GM19372 (cell line): ENCODE results near the gene STRN.
"Not testable (repeated sequence)": the region's sequence is repeated elsewhere in the genome, so short reads cannot be mapped to it uniquely, and the experiment has no call there.

Experiments
- ATAC-seq: cut with Tn5 transposase; IDR thresholded peaks from one replicate; pipeline ENCODE4 v1.9.1; 2021; ENCODE audit warnings: mild to moderate bottlenecking, low read depth, moderate library complexity; ENCODE audit not compliant: unreplicated experiment

The STRN gene, protein sequence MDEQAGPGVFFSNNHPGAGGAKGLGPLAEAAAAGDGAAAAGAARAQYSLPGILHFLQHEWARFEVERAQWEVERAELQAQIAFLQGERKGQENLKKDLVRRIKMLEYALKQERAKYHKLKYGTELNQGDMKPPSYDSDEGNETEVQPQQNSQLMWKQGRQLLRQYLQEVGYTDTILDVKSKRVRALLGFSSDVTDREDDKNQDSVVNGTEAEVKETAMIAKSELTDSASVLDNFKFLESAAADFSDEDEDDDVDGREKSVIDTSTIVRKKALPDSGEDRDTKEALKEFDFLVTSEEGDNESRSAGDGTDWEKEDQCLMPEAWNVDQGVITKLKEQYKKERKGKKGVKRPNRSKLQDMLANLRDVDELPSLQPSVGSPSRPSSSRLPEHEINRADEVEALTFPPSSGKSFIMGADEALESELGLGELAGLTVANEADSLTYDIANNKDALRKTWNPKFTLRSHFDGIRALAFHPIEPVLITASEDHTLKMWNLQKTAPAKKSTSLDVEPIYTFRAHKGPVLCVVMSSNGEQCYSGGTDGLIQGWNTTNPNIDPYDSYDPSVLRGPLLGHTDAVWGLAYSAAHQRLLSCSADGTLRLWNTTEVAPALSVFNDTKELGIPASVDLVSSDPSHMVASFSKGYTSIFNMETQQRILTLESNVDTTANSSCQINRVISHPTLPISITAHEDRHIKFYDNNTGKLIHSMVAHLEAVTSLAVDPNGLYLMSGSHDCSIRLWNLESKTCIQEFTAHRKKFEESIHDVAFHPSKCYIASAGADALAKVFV

DNA sequence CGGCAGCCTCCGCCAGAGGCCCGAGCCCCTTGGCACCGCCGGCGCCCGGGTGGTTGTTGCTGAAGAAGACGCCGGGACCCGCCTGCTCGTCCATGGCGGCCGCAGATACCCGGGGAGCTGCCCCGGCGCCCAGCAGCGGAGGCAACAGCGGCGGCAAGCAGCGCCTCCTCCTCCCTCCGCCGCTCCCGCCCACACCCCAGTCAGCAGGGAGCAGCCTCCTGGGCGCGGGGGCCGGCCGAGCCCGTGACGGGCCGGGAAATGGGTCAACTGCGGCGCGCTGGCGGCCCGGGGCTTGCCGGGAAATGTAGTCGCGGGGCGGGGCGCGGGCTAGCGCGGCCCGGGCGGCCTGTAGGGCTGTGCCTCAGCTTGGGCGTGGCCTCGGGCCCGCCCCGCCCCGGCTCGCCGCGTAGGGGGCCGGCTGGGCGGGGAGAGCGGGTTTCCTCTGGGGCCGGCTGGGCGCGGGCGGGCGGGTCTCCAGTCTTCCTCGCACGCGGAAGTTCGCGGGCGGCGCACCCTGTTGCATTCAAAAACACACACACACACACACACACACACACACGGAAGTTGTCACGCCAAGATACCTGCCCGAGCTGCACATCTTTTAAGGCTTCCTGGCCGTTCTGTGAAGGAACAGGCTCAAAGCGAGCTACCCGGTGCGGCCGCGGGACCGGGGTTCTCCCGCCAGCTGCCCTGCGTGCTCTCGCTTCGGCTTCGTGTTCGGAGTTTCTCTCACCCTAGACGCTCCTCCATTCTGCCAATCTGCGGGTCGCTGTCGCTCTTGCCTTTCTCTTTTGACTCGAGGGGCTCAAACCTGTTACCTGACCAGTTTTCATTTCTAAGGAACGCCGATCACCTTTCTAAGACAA is at the start of gene STRN:
STRN (minus strand) TSS at position 167 of the 866 bp plus-strand sequence; CDS start at position 94, 73 bp downstream.
- ATAC-seq, result peak; percentile 91

DNA sequence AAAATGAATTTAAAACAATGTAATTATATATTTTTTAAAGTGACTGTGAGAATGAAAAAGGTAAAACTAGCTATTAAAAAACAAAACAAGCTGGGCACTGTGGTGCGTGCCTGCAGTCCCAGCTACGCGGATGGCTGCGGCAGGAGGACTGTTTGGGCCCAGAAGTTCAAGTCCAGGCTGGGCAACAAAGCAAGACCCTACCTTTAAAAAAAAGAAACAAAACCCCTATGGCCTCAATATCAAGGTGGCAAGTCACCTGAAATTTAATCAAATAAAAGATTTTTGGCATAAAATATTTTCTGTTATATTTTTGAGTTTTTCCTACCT is 46.9 kb upstream of the STRN start:
- ATAC-seq, result peak; percentile 19

DNA sequence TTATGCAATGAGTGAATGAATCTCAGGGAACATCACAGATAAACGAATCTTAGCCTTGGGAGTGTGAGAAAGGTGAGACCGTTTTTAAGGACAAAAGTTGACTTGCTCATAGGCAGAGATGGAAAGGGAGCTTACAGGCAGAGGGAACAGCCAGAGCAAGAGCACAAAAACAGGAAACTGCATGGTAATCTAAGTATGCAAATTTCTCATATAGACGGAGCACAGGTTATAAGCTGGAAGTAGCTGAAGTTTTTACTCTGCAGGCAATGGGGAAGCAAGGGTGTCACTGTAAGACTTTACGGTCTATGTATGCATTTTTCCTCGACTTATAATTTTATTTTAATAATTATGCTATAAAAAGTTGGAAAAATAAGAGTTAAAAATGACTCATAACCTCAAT is 44.8 kb upstream of the STRN start:
- ATAC-seq, result no peak

DNA sequence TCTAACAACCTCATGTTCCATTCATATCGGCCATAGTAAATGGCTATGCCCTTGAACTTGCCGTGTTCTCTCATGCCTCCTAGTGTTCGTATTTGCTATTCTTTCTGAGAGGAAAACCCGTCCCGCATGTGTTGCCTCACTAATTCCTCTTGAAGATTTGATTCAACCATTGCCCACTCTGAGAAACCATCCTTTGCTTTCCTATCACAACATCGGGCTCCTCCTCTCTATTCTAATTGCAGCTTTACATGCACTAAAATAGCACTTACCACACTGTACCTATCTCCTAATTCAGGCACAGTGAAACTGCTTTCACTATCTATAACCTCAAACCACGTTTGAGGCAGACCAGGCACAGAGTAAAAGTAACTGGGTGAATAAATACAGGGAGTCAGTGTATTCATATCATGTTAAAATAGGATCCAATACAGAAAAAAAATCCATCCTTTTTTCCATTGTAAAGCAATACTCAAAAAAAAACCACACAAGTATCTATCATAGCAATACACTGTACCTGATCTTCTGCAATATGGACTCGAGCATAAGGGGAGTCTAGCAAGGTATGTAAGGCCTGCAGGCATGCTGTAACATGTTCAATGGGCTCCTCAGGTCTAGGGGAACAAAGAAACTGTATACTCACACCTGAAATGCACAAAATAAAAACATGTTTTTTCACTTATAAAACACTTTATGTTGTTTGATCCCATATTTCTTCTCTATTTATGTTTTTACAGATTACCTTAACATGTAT is 39.0 kb upstream of the STRN start:
- peak; percentile 99 for ATAC-seq

DNA sequence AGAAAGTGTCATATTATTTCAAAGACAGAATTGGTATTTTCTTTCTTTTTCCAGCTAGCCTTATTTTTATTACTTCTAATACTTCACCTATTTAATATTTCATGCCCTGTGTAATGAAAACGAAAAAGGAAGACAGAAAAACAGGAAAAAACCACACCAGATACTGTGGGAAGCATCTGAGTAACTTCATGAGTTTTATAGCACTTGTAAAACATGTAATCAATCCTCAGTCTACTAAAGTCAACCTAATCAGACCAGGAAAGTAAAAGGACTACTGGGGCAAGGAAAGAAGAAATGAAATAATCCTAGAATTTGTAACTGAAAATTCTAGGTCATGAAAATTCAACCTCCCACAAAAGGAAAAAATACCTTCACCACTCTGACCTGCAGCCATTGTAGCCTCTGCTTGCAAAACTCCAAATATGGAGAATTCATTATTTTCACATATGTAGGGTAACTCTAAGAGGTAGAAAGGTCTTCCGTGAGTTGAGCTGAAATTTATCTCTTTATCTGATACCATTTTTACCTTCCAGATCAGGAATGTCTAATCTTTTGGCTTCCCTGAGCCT is 34.7 kb upstream of the STRN start:
- no peak for ATAC-seq

DNA sequence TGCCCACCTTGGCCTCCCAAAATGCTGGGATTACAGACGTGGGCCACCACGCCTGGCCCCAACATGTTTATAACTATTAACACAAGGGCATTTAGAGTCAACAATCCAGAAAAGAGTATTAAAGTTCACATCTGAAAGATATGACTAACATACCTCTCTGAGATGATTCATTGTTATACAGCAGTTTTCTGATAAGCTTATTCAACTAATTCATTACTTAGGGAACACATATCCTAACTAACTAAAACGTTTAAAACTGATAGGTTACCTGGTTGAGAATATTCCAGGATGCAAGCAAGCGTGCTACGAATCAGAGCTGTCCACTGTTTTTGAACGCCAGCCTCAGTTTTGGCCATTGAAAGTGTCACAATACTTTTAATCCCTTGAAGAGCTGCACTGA is 34.0 kb upstream of the STRN start:
- ATAC-seq, result no peak

DNA sequence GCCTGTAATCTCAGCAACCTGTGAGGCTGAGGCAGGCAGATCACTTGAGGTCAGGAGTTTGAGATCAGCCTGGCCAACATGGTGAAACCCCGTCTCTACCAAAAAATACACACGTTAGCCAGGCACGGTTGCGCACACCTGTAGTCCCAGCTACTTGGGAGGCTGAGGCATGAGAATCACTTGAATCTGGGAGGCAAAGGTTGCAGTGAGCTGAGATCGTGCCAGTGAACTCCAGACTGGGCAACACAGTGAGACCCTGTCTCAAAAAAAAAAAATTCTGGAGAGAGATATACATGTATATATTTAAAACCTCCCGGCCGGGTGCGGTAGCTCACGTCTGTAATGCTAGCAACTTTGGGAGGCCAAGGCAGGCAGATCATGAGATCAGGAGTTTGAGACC is 33.1 kb upstream of the STRN start:
- ATAC-seq, result not testable (repeated sequence)

DNA sequence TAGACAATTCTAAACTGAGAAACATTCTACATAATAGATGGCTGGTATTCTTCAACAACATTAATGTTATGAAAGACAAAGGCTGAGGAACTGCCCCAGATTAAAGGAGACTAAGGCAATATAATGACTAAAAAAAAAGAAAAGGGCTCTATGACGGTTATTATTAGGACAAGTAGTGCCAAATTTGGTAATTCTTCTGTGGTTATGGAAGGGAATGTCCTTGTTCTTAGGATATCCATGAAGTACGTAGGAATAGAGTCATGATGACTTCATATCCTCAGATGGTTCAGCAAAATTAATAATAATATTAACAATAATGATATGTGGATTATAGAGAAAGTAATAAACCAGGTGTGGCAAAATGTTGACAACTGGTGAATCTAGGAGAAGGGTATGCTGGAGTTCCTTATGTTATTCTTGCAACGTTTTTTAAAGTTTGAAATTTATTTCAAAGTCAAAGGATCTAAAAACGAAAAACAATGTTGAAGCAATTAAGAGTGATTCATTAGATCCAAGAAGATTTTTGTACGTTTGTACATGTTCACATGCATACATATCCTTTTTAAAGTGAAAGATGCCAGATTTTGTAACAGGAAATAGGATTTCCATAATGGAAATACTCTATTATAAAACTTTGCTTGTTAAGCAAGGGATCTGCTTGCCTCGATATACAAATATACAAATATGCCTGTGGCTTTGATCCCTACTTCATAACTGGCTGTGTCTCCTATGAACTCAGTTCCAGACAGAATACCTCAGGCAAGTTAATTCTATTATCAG is 27.7 kb upstream of the STRN start:
- ATAC-seq, result no peak

DNA sequence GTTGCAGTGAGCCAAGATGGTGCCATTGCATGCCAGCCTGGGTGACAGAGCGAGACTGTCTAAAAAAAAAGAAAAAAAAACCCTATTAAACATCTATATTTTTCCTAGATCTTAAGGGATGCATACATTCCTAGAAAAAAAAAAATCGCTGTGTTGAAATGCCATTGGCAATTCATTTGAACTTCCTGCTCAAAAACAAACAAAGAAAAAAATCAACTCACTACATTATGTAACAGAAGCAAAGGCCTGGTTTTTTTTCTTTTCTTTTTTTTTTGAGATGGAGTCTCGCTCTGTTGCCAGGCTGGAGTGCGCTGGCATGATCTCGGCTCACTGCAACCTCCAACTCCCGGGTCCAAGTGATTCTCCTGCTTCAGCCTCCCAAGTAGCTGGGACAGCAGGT is 21.7 kb upstream of the STRN start:
- ATAC-seq, result no peak

DNA sequence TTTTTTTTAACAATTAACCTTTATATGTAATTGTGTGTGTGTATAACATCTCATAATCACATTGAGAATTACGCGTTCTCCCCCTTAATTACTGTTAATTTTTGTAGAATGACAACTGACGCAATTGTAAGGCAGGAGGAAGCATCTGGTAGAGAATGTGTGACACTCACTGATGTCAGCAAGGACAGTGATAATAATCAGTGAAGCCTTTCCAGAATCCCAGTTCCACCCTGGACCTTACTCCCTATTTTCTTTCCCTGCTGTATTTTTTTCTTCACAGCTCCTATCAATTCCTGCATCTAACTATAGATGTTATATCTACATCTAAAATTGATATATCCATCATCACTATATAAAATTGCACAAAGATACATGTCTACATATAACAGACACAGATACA is 16.1 kb upstream of the STRN start:
- ATAC-seq, result no peak

DNA sequence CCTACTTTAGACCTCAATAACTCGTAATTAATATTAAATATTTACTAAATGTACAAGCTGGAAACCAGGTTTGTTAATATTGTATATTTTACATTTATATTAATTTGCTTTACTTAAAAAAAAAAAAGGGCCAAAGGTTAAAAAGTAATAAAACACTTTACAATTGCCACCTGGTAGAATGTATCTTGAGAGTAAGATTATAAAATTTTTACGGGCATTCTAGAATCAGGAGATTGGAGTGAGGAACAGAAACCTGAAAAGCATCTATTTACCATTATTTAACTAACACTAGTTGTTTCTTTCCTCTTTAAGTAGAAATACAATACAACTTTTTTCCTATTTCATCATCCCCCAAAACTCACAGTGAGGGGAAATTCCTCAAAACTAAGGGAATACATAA is 15.6 kb upstream of the STRN start:
- ATAC-seq, result no peak

DNA sequence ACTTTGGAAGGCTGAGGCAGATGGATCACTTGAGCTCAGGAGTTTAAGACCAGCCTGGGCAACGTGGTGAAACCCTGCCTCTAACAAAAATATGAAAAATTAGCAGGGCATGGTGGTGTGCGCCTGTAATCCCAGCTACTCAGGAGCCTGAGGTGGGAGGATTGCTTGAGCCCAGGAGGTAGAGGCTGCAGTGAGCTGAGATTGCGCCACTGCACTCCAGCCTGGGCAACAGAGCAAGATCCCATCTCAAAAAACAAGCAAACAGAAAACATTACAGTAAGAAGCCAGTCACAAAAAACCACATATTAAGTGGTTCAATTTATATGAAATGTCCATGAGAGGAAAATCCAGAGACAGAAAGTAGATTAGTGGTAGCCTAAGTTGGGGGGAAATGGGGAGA is 12.7 kb upstream of the STRN start:
- ATAC-seq, result not testable (repeated sequence)

DNA sequence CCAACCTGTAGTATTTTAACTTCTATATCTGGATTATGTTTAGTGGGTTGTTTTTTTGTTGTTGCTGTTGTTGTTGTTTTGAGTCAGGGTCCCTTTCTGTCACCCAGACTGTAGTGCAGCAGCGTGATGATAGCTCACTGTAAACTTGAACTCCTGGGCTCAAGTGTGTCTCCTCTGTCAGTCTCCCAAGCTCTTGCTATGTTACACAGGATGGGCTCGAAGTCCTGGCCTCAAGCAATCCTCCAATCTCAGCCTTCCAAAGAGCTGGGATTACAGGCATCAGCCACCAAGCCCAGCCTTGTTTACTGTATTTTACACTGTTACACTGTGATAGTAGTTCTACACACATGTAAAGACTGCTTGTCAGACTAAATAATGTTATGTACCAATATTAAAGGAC is 9.7 kb upstream of the STRN start:
- no peak for ATAC-seq

DNA sequence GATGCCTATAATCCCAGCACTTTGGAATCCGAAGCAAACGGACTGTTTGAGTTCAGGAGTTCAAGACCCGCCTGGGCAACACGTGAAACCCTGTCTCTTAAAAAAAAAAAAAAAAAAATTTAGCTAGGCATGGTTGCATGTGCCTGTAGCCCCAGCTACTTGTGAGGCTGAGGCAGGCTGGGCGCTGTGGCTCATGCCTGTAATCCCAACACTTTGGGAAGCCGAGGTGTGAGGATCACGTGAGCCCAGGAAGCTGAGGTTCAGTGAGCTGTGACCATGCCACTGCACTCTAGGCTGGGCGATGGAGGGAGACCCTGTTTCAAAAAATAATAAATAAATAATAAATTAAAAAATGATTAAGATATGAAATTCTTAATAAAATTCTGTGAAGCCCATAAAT is 9.0 kb upstream of the STRN start:
- no peak for ATAC-seq

DNA sequence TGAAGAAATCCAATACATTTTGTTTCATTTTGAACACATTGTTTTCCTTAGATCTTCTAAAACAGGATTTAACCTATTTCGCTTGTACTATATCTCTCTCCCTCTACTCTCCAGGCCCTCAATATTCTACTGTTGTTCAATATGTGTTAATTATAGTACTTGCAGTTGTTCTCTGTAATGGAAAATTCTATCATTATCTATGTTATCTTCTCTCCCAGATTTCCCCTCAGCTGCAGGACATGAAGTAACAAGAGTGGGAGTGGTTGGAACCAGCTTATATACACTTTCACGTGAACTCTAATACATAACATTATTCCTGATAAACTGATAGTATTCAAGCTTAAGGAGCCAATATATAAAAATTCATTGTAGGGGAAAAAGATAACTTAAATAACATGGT is 7.0 kb upstream of the STRN start:
- ATAC-seq, result no peak

DNA sequence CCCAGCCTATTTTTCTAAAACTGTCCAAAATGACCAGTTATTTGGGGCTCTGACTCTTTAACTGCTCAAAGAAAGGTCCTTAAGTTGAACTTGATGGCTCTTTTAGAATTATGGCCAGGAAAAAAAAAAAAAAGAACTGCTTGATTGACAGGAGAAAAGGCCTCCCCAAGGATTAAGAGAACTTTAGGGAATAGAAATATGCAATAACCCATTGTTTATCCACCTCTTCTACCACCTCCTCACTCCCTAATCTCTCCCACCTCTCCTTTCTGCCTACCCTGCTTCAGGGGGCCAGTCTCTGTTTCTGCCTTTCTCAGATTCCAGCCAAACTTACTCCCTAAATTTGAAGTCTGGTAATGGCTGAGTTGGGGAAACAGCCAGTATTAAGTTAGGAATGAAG is 5.7 kb upstream of the STRN start:
- no peak for ATAC-seq

DNA sequence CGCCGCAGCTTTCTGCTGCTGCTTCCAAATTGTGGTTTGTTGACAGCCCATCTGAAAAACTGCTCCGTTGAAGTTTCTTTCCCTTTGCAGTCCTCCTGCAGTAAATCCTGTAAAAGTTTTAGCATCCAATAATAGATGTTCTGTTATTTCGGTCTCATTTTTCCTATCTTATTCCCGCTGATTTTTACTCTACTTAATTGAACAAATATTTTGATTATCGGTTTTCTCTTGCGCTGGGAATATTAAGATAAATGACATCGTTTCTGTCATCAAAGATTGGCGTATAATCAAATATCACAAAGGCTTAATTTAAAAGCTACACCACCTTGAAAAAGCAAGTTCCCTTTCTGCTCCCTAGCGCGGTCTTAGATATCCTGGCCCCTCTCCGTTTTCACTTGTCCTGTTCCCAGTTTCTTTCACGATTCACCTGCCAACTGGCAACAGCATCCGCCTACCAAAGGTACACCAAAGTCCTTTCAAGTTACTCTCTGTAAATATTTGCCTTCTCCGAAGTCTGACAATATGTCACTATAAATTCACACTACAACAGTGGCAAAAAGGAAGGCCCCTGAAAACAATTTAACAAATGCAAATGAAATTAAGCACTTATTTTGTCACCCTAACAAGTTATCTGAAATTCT is 1.0 kb upstream of the STRN start:
- no peak for ATAC-seq

DNA sequence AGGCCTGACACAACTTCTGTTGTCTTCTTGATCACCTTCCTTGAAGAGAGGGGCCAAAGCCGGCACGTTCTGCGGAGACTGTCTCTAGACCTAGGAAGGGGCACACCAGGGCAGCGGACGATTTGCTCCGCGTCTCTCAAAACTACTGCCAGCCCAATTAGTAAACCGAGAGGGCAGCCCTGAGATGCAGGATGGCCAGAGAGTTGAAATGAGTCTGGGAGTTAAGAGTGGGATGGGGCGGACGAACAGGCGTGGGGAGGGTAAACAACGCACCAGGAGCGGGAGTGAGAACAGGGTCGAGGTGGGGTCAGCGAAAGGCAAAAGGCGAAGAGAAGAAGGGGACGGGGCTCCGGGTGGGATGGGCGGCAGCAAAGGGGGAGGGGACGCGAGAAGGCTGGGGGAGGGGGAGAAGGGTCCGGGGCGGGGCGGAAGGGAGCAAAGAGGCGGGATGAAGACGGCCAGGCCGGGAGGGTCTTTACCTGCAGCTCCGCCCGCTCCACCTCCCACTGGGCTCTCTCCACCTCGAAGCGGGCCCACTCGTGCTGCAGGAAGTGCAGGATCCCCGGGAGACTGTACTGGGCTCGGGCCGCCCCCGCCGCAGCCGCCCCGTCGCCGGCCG is 476 bp downstream of the STRN start:
- ATAC-seq, result peak; percentile 23
